ENCODE measurements around the gene CPT1B. TPM values are rescaled to one million over a fixed set of nuclear protein-coding genes. Genes with fewer than 3 reads are reported as not detected.
A peak's percentile ranks its signal among the peaks of the same experiment; 100 is the strongest.

CPT1B gene
- total RNA-seq, 1 donor from 2014 or later: 118 TPM

- H3K9me3 Mint-ChIP-seq (ENCODE audit: unreplicated experiment): peaks cover 15% of the 10 kb centered on the region
- H3K4me3 Mint-ChIP-seq (ENCODE audit: unreplicated experiment): peak overlapping the region; percentile 94
- no peak for TF ChIP-seq CTCF (IDR thresholded peaks at IDR 0.05; ENCODE audit: partially characterized antibody, unreplicated experiment)
- H3K36me3 Mint-ChIP-seq (ENCODE audit: unreplicated experiment): peaks cover 20% of the 10 kb centered on the region
- peak overlapping the region; percentile 80 for H3K27ac Mint-ChIP-seq (ENCODE audit: unreplicated experiment)
- peak; percentile 47 for DNase-seq
- H3K4me1 Mint-ChIP-seq (ENCODE audit: low read depth, unreplicated experiment): peaks cover 17% of the 10 kb centered on the region
- peaks cover 19% of the 10 kb centered on the region for H3K27me3 Mint-ChIP-seq (ENCODE audit: unreplicated experiment)
Measured at GRCh38 chr22:50599816-50600455, 21.7 kb upstream of the CPT1B start.

DNA sequence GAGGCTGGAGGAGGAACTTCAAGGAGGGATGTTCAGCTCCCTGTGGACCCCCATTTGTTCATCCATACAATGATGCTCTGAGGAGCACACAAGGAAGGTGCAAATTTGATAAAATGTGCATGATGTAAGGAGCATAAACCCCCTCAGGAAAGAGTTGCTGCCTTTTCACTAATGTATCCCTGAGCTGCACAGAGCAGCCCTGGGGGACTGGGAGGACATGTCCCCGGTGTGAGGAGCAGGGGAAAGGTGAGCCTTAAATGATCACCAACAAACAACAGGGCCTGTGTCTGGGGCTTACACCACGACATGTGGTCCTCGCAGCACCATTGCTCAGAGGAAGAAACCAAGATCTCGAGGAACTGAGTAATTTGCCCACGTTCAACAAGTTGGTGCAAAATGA, 18.9 kb upstream of the CPT1B start:
- Mint-ChIP-seq H3K9me3 (ENCODE audit: unreplicated experiment) (peaks cover 12% of the 10 kb centered on the region), H3K4me1 (ENCODE audit: low read depth, unreplicated experiment) (peaks cover 9% of the 10 kb centered on the region), H3K4me3 (ENCODE audit: unreplicated experiment) (peak overlapping the region; percentile 28), H3K27me3 (ENCODE audit: unreplicated experiment) (peaks cover 11% of the 10 kb centered on the region), H3K27ac (ENCODE audit: unreplicated experiment) (no peak overlapping the region), H3K36me3 (ENCODE audit: unreplicated experiment) (peaks cover 20% of the 10 kb centered on the region)
- no peak for TF ChIP-seq CTCF (IDR thresholded peaks at IDR 0.05; ENCODE audit: partially characterized antibody, unreplicated experiment)
- no peak for DNase-seq

DNA sequence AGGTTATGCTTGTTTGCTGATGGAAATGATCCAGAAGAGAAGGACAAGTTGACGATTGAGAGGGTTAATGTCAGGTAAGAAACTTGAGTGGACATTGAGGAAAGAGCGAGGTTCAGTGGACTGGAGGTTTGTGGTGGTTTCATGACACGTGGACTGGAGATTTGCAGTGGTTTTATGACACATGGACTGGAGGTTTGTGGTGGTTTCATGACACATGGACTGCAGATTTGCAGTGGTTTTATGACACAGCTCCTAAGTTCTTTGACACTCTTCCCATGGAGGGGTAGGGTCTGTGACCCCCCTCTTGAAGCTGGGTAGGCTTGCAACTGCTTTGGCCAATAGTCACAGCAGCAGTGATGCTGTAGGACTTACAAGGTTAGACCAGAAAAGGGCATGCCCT, 17.0 kb upstream of the CPT1B start:
- Mint-ChIP-seq H3K27ac (ENCODE audit: unreplicated experiment) (no peak overlapping the region), H3K4me3 (ENCODE audit: unreplicated experiment) (no peak overlapping the region), H3K9me3 (ENCODE audit: unreplicated experiment) (peaks cover 8% of the 10 kb centered on the region), H3K27me3 (ENCODE audit: unreplicated experiment) (peaks cover 5% of the 10 kb centered on the region), H3K4me1 (ENCODE audit: low read depth, unreplicated experiment) (peaks cover 3% of the 10 kb centered on the region), H3K36me3 (ENCODE audit: unreplicated experiment) (peaks cover 20% of the 10 kb centered on the region)
- TF ChIP-seq CTCF (IDR thresholded peaks at IDR 0.05; ENCODE audit: partially characterized antibody, unreplicated experiment): no peak
- DNase-seq: no peak

- Mint-ChIP-seq H3K4me1 (ENCODE audit: low read depth, unreplicated experiment) (peaks cover 3% of the 10 kb centered on the region), H3K9me3 (ENCODE audit: unreplicated experiment) (peaks cover 8% of the 10 kb centered on the region), H3K4me3 (ENCODE audit: unreplicated experiment) (no peak overlapping the region), H3K36me3 (ENCODE audit: unreplicated experiment) (peaks cover 10% of the 10 kb centered on the region), H3K27me3 (ENCODE audit: unreplicated experiment) (peaks cover 17% of the 10 kb centered on the region), H3K27ac (ENCODE audit: unreplicated experiment) (no peak overlapping the region)
- no peak for DNase-seq
- no peak for TF ChIP-seq CTCF (IDR thresholded peaks at IDR 0.05; ENCODE audit: partially characterized antibody, unreplicated experiment)
Measured at GRCh38 chr22:50587407-50587806, 9.2 kb upstream of the CPT1B start.

GRCh38 chr22:50586416-50586815, 8.2 kb upstream of the CPT1B start:
- H3K4me1 Mint-ChIP-seq (ENCODE audit: low read depth, unreplicated experiment): peaks cover 6% of the 10 kb centered on the region
- H3K4me3 Mint-ChIP-seq (ENCODE audit: unreplicated experiment): no peak overlapping the region
- no peak overlapping the region for H3K27ac Mint-ChIP-seq (ENCODE audit: unreplicated experiment)
- H3K27me3 Mint-ChIP-seq (ENCODE audit: unreplicated experiment): peaks cover 17% of the 10 kb centered on the region
- peaks cover 6% of the 10 kb centered on the region for H3K36me3 Mint-ChIP-seq (ENCODE audit: unreplicated experiment)
- no peak for TF ChIP-seq CTCF (IDR thresholded peaks at IDR 0.05; ENCODE audit: partially characterized antibody, unreplicated experiment)
- no peak for DNase-seq
- H3K9me3 Mint-ChIP-seq (ENCODE audit: unreplicated experiment): peaks cover 10% of the 10 kb centered on the region

Measured in glutamatergic neuron (in vitro differentiated cells).